ENCODE measurements around the gene MORC1.
"Not testable (repeated sequence)": the region's sequence is repeated elsewhere in the genome, so short reads cannot be mapped to it uniquely, and the experiment has no call there.

The MORC1 gene, protein sequence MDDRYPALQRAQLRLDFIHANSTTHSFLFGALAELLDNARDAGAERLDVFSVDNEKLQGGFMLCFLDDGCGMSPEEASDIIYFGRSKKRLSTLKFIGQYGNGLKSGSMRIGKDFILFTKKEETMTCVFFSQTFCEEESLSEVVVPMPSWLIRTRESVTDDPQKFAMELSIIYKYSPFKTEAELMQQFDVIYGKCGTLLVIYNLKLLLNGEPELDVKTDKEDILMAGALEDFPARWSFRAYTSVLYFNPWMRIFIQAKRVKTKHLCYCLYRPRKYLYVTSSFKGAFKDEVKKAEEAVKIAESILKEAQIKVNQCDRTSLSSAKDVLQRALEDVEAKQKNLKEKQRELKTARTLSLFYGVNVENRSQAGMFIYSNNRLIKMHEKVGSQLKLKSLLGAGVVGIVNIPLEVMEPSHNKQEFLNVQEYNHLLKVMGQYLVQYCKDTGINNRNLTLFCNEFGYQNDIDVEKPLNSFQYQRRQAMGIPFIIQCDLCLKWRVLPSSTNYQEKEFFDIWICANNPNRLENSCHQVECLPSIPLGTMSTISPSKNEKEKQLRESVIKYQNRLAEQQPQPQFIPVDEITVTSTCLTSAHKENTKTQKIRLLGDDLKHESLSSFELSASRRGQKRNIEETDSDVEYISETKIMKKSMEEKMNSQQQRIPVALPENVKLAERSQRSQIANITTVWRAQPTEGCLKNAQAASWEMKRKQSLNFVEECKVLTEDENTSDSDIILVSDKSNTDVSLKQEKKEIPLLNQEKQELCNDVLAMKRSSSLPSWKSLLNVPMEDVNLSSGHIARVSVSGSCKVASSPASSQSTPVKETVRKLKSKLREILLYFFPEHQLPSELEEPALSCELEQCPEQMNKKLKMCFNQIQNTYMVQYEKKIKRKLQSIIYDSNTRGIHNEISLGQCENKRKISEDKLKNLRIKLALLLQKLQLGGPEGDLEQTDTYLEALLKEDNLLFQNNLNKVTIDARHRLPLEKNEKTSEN

DNA sequence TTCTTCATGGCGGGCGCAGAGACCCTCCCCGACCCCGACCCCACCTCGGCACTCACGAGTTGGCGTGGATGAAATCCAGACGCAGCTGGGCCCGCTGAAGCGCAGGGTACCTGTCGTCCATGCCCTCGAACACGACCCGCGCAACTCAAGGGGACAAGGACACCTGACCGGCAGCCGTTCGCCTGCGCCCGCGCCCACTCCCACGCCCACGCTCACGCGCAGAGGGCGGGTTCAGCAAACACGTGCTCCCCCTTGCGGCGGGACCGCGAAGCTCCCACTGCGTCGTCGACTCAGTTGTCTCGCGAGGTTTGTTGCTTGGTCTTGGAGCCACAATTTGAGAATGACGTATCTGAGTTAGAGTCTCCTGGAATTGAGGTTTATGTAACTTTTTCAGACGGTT, at the start of gene MORC1:
Gene MORC1, minus strand, starts transcription at position 196 of the 400 bp plus-strand sequence. Its CDS starts 75 bp downstream, at position 121.
- no peak for DNase-seq (ENCODE audit: low read depth)

DNA sequence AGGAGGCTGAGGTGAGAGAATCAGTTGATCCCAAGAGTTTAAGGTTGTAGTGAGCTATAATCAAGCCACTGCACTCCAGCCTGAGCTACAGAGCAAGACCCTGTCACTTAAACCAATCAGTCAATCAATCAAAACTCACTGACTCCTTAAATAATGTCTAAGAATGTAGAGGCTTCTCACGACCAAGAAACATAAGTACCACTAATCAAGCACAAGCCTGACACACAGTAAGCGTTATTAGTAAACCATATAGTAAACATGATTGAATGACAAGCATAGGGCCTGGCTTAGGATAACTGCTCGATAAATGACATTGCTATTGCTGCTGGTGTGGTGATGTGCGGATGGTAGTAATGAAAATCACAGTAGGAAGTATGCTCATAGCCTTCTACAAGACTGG, 48.0 kb upstream of the MORC1 start:
- DNase-seq (ENCODE audit: low read depth), result no peak

DNA sequence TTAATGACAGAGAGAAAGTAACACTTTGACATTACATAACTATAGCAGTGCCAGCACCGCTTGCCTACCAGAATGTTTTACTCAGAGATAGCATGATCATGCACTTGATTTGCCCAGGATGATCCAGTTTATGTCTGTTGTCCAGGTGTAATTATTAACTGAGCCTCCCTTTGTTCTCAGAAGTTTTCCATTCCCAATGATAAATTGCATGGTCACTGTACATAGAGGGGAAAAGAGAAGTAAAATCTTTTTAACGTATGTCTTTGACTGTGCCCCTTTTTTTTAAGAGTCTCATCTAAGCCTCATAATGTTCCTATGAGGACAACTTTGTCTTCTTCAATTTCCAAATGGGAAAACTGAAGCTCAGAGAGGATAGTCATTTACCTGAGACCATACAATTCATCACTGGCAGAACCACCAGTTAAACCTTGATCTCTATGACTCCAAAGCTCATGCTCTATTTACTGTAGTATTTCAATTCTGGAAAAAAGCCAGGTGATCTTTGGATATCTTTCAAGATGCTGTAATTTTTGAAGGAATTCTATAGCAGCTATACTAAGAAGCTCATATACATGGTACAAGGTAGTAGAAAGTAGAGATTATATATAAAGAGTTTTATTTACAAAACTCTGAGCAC, 43.7 kb upstream of the MORC1 start:
- DNase-seq (ENCODE audit: low read depth), result no peak

DNA sequence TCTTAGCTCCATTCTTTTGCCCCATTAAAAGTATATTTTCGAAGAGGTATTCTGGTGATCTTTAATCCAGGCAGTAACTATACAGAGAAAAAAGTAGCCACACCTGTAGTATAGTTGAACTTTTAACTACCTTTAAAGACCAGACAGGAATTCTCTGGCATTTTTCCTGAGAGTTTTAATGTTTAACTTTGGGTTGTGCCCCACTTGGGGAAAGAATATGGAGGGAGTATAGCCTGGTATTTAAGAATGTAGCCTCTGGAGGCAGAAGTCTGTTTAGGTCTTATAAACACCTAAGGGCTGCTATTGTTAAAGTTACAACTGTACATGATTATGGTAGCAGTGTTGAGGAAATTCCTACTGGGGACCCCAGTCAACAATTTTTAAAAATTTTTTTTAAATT, 37.9 kb upstream of the MORC1 start:
- DNase-seq (ENCODE audit: low read depth), result no peak

DNA sequence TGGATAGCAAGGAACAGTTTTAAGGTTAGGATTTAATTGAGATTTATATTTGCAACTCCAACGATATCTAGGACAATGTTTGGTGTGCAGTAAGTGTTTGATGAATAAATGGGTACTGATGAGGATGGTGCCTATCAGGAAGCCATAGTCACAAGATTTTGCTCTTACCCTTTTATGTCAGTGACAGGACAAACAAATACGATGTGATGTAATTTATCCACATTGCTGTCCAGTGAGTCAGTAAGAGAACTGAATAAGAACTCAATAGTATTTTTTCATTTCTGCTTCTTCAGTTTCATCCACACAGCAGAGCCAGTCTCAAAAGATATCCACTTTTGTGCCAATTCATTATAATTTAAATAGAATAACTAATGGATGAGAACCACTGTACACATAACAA, 37.0 kb upstream of the MORC1 start:
- DNase-seq (ENCODE audit: low read depth), result no peak

DNA sequence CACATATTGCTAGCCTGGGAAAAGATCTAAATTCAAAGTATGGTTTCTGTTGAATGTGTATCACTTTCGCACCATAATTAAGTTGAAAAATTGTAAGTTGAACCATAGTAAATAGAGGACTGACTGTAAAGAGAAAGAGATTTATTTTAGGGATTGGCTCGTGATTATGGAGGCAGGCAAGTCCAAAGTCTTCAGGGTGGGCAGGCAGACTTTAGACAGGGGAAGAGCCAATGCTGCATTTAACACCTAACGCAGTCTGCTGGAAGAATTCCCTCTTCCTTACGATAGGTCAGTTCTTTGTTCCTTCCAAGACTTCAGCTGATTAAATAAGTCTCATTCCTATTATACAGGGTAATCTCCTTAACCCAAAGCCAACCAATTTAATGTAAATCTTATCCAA, 34.4 kb upstream of the MORC1 start:
- DNase-seq (ENCODE audit: low read depth), result no peak

DNA sequence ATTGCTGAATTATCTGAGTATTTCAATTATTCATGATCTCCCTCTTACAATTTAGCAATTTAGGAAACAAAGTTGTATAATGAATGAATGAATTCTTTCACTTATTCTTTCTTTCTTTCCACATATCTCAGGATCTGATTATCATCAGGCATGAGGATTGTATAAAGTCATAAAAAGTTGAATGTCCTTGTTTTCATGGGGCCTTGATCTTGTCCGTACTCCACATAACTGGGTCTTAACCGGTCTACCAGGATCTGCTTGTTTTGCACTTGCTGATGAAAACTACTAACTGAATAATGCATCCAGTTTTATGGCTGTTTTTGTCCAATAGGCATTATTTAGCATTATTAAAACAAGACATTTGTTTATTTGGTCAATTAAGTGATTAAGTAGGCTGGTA, 31.1 kb upstream of the MORC1 start:
- DNase-seq (ENCODE audit: low read depth), result no peak

DNA sequence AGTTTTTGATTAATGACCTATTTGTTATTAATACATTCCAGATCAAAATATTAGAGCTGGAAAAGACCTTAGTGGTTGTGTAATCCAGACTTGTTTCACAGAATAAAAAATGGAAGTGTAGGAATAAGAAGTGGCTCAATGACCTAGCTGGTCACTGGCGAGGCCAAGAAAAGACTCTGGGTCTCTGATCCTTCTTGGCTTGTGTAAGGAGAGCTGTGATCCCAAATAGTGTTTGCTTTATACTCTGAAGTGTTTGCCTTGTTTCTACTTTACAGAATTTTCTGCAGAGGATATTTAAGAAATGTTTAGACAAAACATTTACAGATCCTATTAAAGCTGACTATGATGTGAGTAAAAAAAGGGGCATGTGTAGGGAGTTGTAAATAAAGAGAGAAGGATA, 25.7 kb upstream of the MORC1 start:
- DNase-seq (ENCODE audit: low read depth), result no peak

DNA sequence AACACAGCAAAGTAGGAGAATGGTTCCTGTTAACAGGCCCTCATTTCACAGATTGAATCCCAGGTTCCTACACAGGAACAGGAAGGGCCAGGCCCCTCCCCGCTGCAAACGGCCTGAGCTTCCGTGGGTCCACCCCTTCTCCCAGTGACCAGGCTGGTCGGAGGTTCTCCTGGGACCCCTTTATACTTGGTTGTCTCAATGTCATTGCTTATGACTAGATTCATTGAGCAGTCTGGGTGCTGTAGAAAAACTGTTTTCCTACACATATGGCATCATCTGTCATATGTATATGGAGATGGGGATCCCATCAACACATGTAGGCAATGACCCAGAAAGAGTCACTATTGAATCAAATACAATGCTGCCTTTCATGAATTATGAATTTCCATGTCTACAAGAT, 22.4 kb upstream of the MORC1 start:
- no peak for DNase-seq (ENCODE audit: low read depth)

DNA sequence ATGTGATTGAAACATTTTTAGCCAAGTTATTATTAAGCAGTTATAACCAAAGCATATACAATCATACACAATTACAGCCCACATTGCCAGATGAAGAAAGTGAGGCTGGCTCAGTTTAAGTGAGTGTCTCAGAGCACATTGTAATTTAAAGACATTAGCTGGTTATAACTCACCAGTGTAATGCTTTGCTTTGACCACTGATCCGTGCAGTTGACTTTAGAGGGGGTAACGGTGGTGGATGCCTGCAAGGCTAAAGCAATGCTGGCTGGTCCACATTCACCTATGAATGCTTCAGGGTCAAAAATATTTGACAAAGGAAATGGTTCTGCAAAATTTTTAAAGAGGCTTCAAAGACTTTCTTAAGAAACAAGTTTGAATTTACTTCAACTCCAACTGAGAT, 19.8 kb upstream of the MORC1 start:
- DNase-seq (ENCODE audit: low read depth), result no peak

DNA sequence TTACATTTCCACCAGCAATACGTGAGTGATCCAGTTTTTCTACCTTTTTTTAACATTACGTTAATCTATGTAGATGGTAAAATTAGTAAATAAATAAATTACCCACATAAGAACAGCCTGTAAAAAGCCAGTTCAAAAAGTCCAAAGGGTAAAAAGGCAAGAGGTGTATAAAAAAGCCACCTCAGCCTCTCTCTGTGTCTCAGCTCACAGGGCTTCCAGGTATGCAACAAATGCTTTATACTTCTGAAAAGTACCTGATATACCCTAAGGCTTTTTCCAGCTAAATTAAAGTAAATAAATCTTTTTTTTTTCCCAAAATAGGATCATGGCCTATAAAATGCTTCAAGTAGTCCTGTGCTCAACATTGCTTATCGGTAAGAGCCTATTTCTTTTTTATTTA, 18.6 kb upstream of the MORC1 start, which contains the start of gene C3orf85:
Gene C3orf85, plus strand, starts transcription at position 197 of the 400 bp plus-strand sequence. Its CDS starts 129 bp downstream, at position 326.
- no peak for DNase-seq (ENCODE audit: low read depth)

DNA sequence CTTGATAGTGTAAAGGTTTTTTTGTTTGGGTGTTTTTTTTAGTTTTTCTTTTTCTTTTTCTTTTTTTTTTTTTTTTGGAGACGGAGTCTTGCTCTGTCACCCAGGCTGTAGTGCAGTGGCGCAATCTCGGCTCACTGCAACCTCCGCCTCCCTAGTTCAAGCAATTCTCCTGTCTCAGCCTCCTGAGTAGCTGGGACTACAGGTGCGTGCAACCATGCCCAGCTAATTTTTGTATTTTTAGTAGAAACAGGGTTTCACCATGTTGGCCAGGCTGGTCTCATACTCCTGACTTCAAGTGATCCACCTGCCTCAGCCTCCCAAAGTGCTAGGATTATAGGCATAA, 15.5 kb upstream of the MORC1 start:
- DNase-seq (ENCODE audit: low read depth), result not testable (repeated sequence)

DNA sequence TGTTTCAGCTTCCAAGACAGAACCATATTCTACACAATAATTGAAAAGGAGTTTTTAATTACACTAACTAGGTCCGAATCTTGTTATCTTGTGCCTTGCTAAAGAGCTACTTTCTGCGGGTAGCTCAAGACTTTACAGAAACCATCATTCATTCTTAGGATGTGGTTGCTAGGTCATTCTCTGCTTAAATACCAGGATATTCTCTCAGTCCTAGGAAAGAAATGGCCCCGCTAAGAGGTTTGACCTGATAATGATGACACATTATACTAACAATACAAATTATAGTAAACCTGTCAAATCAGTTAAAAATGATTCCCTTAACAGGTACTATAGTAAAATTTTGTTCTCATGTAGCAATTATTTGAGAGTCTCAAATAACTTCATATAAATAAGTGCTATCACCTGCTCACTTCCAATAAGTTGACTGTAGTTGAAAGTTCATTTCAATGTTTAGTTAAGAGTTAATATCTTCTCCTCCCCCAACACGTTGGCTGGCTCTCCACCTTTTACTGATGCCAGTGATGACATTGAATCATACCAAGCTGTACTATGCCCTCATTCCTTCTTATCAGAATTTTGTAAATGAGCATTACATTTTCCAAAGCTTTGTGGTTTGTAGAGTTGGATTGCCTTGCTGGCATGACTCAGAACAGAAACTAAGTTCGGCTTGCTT, 15.0 kb upstream of the MORC1 start:
- no peak for DNase-seq (ENCODE audit: low read depth)

DNA sequence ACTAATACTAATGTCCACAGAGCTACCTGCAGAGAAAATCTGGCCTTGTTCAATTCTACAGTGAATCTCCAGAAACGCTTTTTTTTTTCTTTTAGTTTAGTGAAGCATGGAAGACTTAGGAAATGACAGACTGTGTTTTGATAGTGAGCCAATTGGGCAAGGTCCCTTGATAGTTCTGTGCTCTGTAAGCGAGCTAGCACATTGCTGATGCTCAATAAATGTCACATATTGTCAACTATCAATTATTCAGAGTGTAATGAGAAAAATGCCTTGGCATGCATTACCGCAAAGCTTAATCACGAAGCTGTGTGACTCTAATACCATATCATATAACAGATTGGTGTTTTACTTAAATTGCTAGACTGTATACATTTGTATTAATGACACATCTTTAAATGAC, 13.3 kb upstream of the MORC1 start:
- DNase-seq (ENCODE audit: low read depth), result no peak

DNA sequence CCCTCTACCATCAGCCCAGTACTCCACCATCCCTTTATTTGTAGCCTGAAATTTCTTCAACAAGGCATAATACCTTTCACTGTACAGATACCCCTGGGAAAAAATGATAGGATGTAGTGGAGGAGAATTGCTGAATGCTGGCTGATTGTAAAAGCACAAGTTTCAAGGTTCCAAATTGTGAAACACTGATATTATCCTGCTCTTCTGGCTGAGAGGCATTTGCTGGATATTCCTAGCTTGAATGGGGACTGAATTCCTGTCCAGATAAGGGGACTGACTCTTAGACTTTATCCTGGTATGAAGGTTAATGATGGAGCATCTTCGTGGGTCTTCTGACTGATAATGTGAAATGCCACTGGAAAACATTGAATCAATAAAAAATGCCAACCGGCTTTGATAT, 9.6 kb upstream of the MORC1 start:
- DNase-seq (ENCODE audit: low read depth), result no peak

DNA sequence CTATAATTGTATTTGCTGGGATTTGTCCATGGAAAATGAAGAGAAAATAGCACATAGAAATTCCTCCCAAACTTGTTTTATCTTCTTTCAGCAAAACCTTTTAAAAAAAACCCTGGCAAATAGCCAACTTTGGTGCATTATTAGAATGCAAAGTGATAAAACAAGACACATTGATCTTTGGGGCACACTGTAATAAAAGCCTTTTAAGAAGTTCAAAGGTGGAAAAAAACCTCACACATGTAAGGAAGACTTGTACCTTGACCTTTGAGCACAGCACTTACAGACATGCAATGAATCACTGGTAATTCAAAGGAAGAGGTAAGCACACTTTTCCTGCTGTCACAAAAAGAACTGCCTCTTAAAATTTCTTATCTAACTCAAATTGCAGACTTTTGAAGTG, 8.0 kb upstream of the MORC1 start:
- DNase-seq (ENCODE audit: low read depth), result no peak

DNA sequence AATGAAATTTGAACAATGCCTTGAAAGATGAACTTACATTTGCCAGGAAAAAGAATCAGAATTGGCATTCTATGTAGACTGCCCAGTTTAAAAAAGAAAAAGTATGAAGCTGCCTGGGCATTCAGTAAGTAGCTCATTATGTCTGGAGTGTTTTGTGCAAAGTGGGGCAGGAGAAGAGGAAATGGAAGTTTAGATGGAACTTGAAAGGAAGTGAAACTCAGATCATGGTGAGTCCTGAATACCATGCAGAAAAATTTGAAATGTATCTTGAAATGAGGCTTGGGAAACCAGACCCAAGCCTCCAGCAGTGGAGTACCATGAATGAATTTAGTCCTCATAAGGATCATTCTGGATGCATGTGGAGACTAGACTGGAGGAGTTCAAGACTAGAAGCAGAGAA, 4.8 kb upstream of the MORC1 start:
- no peak for DNase-seq (ENCODE audit: low read depth)

DNA sequence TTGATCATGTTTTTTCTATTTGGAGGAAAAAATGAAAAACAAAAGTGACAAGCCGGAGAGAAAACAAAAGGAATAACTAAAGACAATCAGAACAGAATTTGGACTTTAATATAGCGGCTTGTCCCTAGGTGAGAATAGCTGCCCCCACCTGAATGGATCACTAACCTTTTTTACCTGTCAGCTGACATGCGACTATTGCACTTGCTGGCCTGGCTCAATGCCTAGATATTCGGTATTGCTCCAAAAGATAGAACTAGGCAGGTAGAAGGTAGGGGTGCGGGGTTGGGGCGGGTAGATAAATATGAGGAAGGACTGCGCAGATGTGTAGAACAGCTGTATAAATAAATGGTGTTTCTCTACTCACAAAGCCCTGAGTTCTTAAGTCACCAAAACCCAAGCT, 650 bp upstream of the MORC1 start:
- DNase-seq (ENCODE audit: low read depth), result no peak

DNA sequence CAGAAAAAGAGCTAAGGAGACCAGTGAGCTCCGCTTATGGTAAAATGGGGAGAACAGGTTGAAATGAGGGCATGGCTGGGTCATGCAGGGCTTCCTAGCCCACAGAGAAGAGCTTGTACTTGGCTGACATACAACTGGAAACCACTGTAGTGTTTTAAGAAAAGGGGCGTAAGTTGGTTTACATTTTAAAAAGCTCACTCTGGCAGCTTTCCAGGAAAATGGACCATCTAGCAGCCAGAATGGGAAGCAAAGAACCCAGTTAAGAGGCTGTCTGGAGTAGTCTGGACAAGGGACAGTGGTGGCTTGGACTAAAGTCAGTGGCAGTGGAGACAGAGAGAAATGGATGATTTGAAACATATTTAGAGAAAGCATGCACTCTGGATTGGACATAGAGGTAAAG, 1.9 kb downstream of the MORC1 start:
- no peak for DNase-seq (ENCODE audit: low read depth)

DNA sequence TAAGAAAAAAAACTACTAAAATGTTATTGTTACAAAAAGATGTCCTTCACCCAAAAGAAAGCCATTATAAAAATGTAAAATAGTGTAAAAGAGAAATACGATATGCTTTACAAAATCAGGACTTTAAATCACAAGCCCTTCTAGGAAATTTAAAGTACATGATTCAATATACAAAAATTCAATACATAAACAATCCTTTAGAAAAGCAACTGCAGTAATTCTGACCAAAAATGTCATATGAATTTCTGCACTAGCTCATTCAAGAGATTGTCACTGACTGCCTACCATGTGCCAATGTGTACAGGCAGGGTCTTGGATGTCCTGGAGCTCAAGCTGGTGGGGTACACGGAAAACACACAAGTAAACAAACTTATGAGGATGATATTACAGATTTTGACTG, 2.5 kb downstream of the MORC1 start:
- DNase-seq (ENCODE audit: low read depth), result no peak

DNA sequence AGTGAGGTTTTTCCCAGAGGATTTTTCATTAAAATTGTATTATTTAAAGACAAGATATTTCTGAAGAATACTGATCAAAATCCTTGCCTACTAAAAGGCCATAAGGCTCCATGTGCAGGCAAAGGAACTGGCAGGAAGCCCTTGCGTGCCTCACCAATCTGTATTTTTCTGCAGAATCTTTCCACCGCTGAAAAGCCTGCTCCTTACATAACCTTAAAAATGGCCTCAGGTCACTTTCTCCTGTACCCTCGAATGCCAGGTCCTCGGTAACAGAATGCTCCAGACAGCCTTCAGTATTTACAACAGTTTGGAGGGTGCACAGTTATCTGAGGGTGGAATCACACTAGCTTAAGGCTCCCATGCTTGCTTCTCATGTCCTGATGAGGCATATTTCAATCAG, 3.2 kb downstream of the MORC1 start:
- no peak for DNase-seq (ENCODE audit: low read depth)
